Measurements from ENCODE around the gene SPA17. TPM values are rescaled to one million over a fixed set of nuclear protein-coding genes. Genes with fewer than 3 reads are reported as not detected.

SPA17 gene
- polyA plus RNA-seq, 1 experiment: 2.9 TPM

DNA sequence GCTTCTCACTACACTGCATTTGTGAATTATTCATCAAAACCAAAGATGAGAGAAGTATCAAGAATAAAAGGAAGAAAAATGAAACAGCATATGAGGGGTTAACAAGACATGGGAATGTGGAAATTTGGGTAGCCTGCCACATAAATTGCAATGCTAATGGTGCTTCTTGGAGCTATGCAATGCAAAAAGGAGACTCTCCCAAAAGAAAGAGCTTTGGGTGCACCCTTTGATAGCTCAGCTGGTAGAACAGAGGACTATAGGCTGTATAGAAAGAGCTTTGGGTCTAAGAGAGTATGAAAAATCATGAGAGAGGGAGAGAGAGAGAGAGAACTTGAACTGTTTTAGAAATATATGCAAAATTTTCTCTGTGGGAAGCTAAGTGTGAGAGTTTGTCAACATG is 26.3 kb downstream of the SPA17 start:
- CTCF ChIA-PET: interaction anchor here (0.6 to 1.2 kb wide), 2 partner anchors 41 to 57 kb away, joined by 3 to 4 read pairs; no protein-coding TSS in a partner anchor
- Histone ChIP-seq H3K36me3 (ENCODE audit: control insufficient read depth, insufficient read depth, low read length) (no peaks in the 10 kb centered on the region), H3K27me3 (ENCODE audit: control insufficient read depth, insufficient read depth, low read length) (peaks cover 2% of the 10 kb centered on the region; the same call in 1 of the 2 replicates), H3K4me3 (ENCODE audit: low read depth, low read length) (no peak overlapping the region)
- POLR2A ChIA-PET: no interaction called here
- DNase-seq (ENCODE audit: low read depth): no peak
- TF ChIP-seq, protein P1, sequence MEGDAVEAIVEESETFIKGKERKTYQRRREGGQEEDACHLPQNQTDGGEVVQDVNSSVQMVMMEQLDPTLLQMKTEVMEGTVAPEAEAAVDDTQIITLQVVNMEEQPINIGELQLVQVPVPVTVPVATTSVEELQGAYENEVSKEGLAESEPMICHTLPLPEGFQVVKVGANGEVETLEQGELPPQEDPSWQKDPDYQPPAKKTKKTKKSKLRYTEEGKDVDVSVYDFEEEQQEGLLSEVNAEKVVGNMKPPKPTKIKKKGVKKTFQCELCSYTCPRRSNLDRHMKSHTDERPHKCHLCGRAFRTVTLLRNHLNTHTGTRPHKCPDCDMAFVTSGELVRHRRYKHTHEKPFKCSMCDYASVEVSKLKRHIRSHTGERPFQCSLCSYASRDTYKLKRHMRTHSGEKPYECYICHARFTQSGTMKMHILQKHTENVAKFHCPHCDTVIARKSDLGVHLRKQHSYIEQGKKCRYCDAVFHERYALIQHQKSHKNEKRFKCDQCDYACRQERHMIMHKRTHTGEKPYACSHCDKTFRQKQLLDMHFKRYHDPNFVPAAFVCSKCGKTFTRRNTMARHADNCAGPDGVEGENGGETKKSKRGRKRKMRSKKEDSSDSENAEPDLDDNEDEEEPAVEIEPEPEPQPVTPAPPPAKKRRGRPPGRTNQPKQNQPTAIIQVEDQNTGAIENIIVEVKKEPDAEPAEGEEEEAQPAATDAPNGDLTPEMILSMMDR (IDR thresholded peaks at IDR 0.05; ENCODE audit: insufficient read depth, low read depth, low read length): no peak

DNA sequence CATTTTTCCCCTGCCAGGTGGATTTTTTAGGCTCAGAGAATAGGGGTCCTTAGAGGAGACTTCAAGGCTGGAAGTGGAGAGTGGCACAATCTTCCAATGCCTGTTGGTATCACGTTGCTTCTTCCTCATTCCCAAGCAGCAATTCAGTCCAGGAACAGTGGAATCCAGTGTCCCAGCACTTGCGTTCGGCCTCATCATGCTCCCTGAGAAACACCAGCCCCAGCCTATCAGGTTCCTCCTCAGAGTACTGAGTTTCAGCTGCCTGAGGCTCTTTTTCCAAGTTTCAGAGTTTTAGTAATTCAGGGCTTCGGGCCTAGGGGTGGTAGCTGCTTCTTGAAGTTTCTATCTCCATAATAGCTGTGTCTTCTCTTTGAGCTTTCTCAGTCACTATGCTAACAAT is 34.1 kb downstream of the SPA17 start:
- Histone ChIP-seq H3K27me3 (ENCODE audit: control insufficient read depth, insufficient read depth, low read length) (peaks cover 5% of the 10 kb centered on the region), H3K4me3 (ENCODE audit: low read depth, low read length) (no peak overlapping the region), H3K36me3 (ENCODE audit: control insufficient read depth, insufficient read depth, low read length) (no peaks in the 10 kb centered on the region)
- no peak for DNase-seq (ENCODE audit: low read depth)
- TF ChIP-seq, protein P1 (IDR thresholded peaks at IDR 0.05; ENCODE audit: insufficient read depth, low read depth, low read length): no peak
- CTCF ChIA-PET: interaction anchor here (0.7 to 1.2 kb wide), 4 partner anchors 9 to 124 kb away, joined by 3 read pairs; no protein-coding TSS in a partner anchor
- POLR2A ChIA-PET: no interaction called here

DNA sequence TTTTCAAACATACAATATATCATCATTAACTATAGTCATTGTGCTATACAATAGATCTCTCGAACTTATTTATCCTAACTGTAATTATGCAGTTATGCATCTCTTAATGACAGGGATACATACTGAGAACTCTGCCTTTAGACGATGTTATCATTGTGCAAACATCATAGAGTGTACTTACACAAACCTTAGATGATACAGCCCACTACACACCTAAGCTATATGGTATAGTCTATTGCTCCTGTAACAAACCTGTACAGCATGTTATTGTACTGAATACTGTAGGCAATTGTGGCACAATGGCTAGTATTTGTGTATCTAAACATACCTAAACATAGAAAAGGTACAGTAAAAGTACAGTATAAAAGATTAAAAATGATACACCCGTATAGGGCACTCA is 38.7 kb downstream of the SPA17 start:
- ChIA-PET CTCF (no interaction called here), POLR2A (no interaction called here)
- Histone ChIP-seq H3K27me3 (ENCODE audit: control insufficient read depth, insufficient read depth, low read length) (peaks cover 8% of the 10 kb centered on the region), H3K36me3 (ENCODE audit: control insufficient read depth, insufficient read depth, low read length) (no peaks in the 10 kb centered on the region), H3K4me3 (ENCODE audit: low read depth, low read length) (no peak overlapping the region)
- no peak for DNase-seq (ENCODE audit: low read depth)
- TF ChIP-seq, protein P1 (IDR thresholded peaks at IDR 0.05; ENCODE audit: insufficient read depth, low read depth, low read length): no peak

DNA sequence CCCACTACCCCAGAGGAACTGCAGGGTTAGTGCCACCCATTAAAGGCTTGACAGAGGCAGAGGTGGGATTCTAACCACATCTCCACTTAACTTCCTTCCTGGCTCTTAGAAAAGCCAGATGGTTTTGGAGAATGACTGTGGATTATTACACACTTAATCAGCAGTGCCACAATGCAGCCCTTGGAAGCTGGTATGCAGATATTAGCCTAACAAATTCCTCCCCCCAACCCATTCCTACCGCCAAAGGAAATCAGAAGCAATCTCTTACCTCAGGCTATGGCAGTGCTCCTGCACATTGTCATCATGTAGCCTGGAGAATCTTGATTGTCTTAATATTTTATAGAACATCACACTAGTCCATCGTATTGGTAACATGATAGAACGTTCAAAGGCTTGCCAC is 42.9 kb downstream of the SPA17 start:
- peaks cover 35% of the 10 kb centered on the region for H3K27me3 ChIP-seq (ENCODE audit: control insufficient read depth, insufficient read depth, low read length)
- no peak for DNase-seq (ENCODE audit: low read depth)
- CTCF ChIA-PET: no interaction called here

DNA sequence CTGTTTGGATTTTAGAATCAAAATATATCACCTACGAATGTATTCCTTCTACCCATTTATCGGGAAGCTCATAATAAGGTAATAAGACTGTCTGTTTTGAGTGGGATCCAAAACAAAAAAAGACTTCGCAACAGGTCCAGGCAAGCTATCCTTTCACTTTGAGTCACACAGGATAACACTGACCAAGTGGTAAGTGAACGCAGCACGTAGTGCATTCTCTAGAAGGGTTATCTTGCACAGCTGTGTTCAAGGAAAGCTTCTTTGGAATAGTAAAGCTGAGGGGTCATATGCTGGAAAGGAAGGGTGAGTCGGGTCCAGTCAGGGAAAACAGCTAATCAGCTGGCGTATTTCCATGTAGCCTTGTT is 43.7 kb downstream of the SPA17 start:
- TF ChIP-seq, protein P1 (IDR thresholded peaks at IDR 0.05; ENCODE audit: insufficient read depth, low read depth, low read length): no peak
- Histone ChIP-seq H3K4me3 (ENCODE audit: low read depth, low read length) (no peak overlapping the region), H3K36me3 (ENCODE audit: control insufficient read depth, insufficient read depth, low read length) (no peaks in the 10 kb centered on the region), H3K27me3 (ENCODE audit: control insufficient read depth, insufficient read depth, low read length) (peaks cover 39% of the 10 kb centered on the region)
- CTCF ChIA-PET: no interaction called here
- DNase-seq (ENCODE audit: low read depth): no peak
- POLR2A ChIA-PET: no interaction called here

More for the DNA sequence above, 42.9 kb downstream of the SPA17 start:
- TF ChIP-seq, protein P1 (IDR thresholded peaks at IDR 0.05; ENCODE audit: insufficient read depth, low read depth, low read length): no peak
- H3K4me3 ChIP-seq (ENCODE audit: low read depth, low read length): no peak overlapping the region
- no peaks in the 10 kb centered on the region for H3K36me3 ChIP-seq (ENCODE audit: control insufficient read depth, insufficient read depth, low read length)
- POLR2A ChIA-PET: no interaction called here
